H9 (cell line): ENCODE results near the gene RHBDL2. TPM values are rescaled to one million over a fixed set of nuclear protein-coding genes. Genes with fewer than 3 reads are reported as not detected.

ENCODE experiments used
- DNase-seq: peaks from one replicate; pipeline ENCODE4 v3.0.0-alpha.2; 2017
- H2AFZ ChIP-seq: one replicate; pipeline ENCODE4 v1.6.1; 2013; ENCODE audit warnings: mild to moderate bottlenecking, low read length, control low read depth, moderate library complexity
- H2AK5ac ChIP-seq: 2 replicates; pipeline ENCODE4 v1.6.1; 2013; ENCODE audit warnings: low read length, control low read depth, mixed read lengths; ENCODE audit not compliant: insufficient read length
- H2BK120ac ChIP-seq: one replicate; pipeline ENCODE4 v1.6.1; 2013; ENCODE audit warnings: low read depth, mild to moderate bottlenecking, low read length, control low read depth, inconsistent platforms; ENCODE audit not compliant: poor library complexity, severe bottlenecking
- H2BK12ac ChIP-seq: 2 replicates; pipeline ENCODE4 v1.6.1; 2013; ENCODE audit warnings: low read length, control low read depth, mixed read lengths, low read depth; ENCODE audit not compliant: insufficient read length
- H2BK15ac ChIP-seq: 2 replicates; pipeline ENCODE4 v1.6.1; 2013; ENCODE audit warnings: low read depth, low read length, control low read depth
- H2BK20ac ChIP-seq: one replicate; pipeline ENCODE4 v1.6.1; 2013; ENCODE audit warnings: low read depth, mild to moderate bottlenecking, low read length, control low read depth, inconsistent platforms; ENCODE audit not compliant: poor library complexity, severe bottlenecking
- H2BK5ac ChIP-seq: 2 replicates; pipeline ENCODE4 v1.6.1; 2013; ENCODE audit warnings: low read length, control low read depth, mixed read lengths; ENCODE audit not compliant: insufficient read length
- H3K14ac ChIP-seq: 2 replicates; pipeline ENCODE4 v1.6.1; 2013; ENCODE audit warnings: low read length, control low read depth; ENCODE audit not compliant: insufficient read depth
- H3K18ac ChIP-seq: 2 replicates; pipeline ENCODE4 v1.6.1; 2013; ENCODE audit warnings: low read depth, mild to moderate bottlenecking, mixed read lengths, low read length, control low read depth; ENCODE audit not compliant: insufficient read length
- H3K23ac ChIP-seq: 2 replicates; pipeline ENCODE4 v1.6.1; 2013; ENCODE audit warnings: low read length, control low read depth, mixed read lengths, low read depth; ENCODE audit not compliant: insufficient read length
- H3K23me2 ChIP-seq: 2 replicates; pipeline ENCODE4 v1.6.1; 2013; ENCODE audit warnings: low read depth, mild to moderate bottlenecking, mixed read lengths, low read length, control low read depth; ENCODE audit not compliant: insufficient read length, poor library complexity, severe bottlenecking
- H3K27ac ChIP-seq: 2 replicates; pipeline ENCODE4 v1.5.1; 2013; ENCODE audit warnings: low read length, control low read depth, mixed read lengths, low read depth; ENCODE audit not compliant: insufficient read length
- H3K27me3 ChIP-seq: 2 replicates; pipeline ENCODE4 v1.6.1; 2013; ENCODE audit warnings: low read length, control low read depth, inconsistent platforms; ENCODE audit not compliant: insufficient read depth
- H3K4ac ChIP-seq: 2 replicates; pipeline ENCODE4 v1.6.1; 2013; ENCODE audit warnings: low read depth, mild to moderate bottlenecking, control low read depth, inconsistent platforms, low read length, moderate library complexity
- H3K4me1 ChIP-seq: 2 replicates; pipeline ENCODE4 v1.6.1; 2013; ENCODE audit warnings: low read length, control low read depth, inconsistent platforms; ENCODE audit not compliant: insufficient read depth
- H3K4me2 ChIP-seq: 2 replicates; pipeline ENCODE4 v1.6.1; 2013; ENCODE audit warnings: low read length, control low read depth, mixed read lengths; ENCODE audit not compliant: insufficient read length, insufficient read depth
- H3K56ac ChIP-seq: 2 replicates; pipeline ENCODE4 v1.6.1; 2013; ENCODE audit warnings: low read depth, mild to moderate bottlenecking, mixed read lengths, low read length, control low read depth; ENCODE audit not compliant: insufficient read length
- H3K79me1 ChIP-seq: 2 replicates; pipeline ENCODE4 v1.6.1; 2013; ENCODE audit warnings: low read depth, mild to moderate bottlenecking, moderate library complexity, low read length, control low read depth, inconsistent platforms; ENCODE audit not compliant: insufficient read depth, poor library complexity, severe bottlenecking
- H3K79me2 ChIP-seq: 2 replicates; pipeline ENCODE4 v1.6.1; 2013; ENCODE audit warnings: low read length, control low read depth, inconsistent platforms; ENCODE audit not compliant: insufficient read depth
- H3K9ac ChIP-seq: 2 replicates; pipeline ENCODE4 v1.6.1; 2013; ENCODE audit warnings: low read length, control low read depth, mixed read lengths; ENCODE audit not compliant: insufficient read length; ENCODE audit errors: extremely low read depth
- H3K9me3 ChIP-seq: one replicate; pipeline ENCODE4 v1.6.1; 2013; ENCODE audit warnings: low read depth, low read length, inconsistent platforms; ENCODE audit not compliant: control insufficient read depth
- H3T11ph ChIP-seq: one replicate; pipeline ENCODE4 v1.6.1; 2013; ENCODE audit warnings: mild to moderate bottlenecking, low read length, control low read depth, inconsistent platforms
- H4K20me1 ChIP-seq: one replicate; pipeline ENCODE4 v1.6.1; 2013; ENCODE audit not compliant: control insufficient read depth, insufficient read length, insufficient read depth
- H4K5ac ChIP-seq: 2 replicates; pipeline ENCODE4 v1.6.1; 2013; ENCODE audit warnings: low read depth, mild to moderate bottlenecking, mixed read lengths, low read length, control low read depth; ENCODE audit not compliant: insufficient read length
- H4K8ac ChIP-seq: replicated peaks from 2 replicates; pipeline ENCODE4 v1.6.1; 2013; ENCODE audit warnings: low read length, control low read depth, mixed read lengths, low read depth; ENCODE audit not compliant: insufficient read length
- H4K91ac ChIP-seq: 2 replicates; pipeline ENCODE4 v1.6.1; 2013; ENCODE audit warnings: low read depth, mild to moderate bottlenecking, moderate library complexity, mixed read lengths, low read length, control low read depth; ENCODE audit not compliant: insufficient read length
- H3K27ac Mint-ChIP-seq, 3 experiments: 2 replicates in 2 of 3; 3 replicates in 1 of 3; pipeline ENCODE4 v1.8.0; 2020 to 2021; ENCODE audit warnings: mixed read lengths in 3 of 3, mild to moderate bottlenecking in 1 of 3, moderate library complexity in 1 of 3
- H3K27me3 Mint-ChIP-seq: 2 replicates; pipeline ENCODE4 v1.8.0; 2021; ENCODE audit warnings: low read depth, mild to moderate bottlenecking, moderate library complexity, mixed read lengths
- H3K36me3 Mint-ChIP-seq, 3 experiments: 2 replicates in 2 of 3; 3 replicates in 1 of 3; pipeline ENCODE4 v1.8.0; 2020 to 2021; ENCODE audit warnings: low read depth in 3 of 3, mixed read lengths in 3 of 3; ENCODE audit not compliant: insufficient read depth in 1 of 3
- H3K4me1 Mint-ChIP-seq, 2 experiments: 2 replicates each; pipeline ENCODE4 v1.8.0; 2020; ENCODE audit warnings: mixed read lengths in 2 of 2
- H3K4me3 Mint-ChIP-seq, 2 experiments: 2 replicates in 1 of 2; 3 replicates in 1 of 2; pipeline ENCODE4 v1.8.0; 2020 to 2021; ENCODE audit warnings: mild to moderate bottlenecking in 2 of 2, mixed read lengths in 2 of 2, moderate library complexity in 1 of 2
- H3K9me3 Mint-ChIP-seq, 2 experiments: 2 replicates in 1 of 2; 3 replicates in 1 of 2; pipeline ENCODE4 v1.8.0; 2020; ENCODE audit warnings: mild to moderate bottlenecking in 2 of 2, mixed read lengths in 2 of 2, moderate library complexity in 1 of 2
- CTCF ChIP-seq: fragments of 200-600 bp; sonication (generic); conservative IDR thresholded peaks from 3 replicates; pipeline ENCODE4 v1.8.0; 2021; ENCODE audit warnings: antibody characterized with exemption, mild to moderate bottlenecking
- whole genome bisulfite sequencing: extraction: QIAGEN DNeasy Blood & Tissue Kit; methylation state at CpG from one replicate; pipeline ENCODE4 v1.1.7; 2013; ENCODE audit warnings: missing lambda C conversion rate, low lambda C conversion rate, mixed read lengths; ENCODE audit not compliant: insufficient read length; ENCODE audit errors: extremely low coverage; 5-methylcytosine and 5-hydroxymethylcytosine counted together
- total RNA-seq: library from RNA; stranded (reverse); gene quantifications from 2 replicates; pipeline ENCODE4 v1.2.1, GENCODE V29; 2021

RHBDL2 gene
- total RNA-seq, 1 experiment from 2014 or later: not detected

GRCh38 chr1:38958967-38959366 is 17.3 kb upstream of the RHBDL2 start:
- Histone ChIP-seq H3K79me2 (no peaks in the 10 kb centered on the region), H3K4ac (no peak overlapping the region), H3K23me2 (no peaks in the 10 kb centered on the region), H3K27ac (no peak overlapping the region), H2BK12ac (no peak overlapping the region), H4K91ac (no peak overlapping the region), H2AFZ (no peak overlapping the region), H3K14ac (no peak overlapping the region), H3K23ac (no peak overlapping the region), H4K8ac (no peak overlapping the region), H3K9ac (no peak overlapping the region), H2AK5ac (no peak overlapping the region), H3T11ph (no peak overlapping the region), H3K56ac (no peak overlapping the region), H3K27me3 (no peaks in the 10 kb centered on the region), H3K79me1 (no peaks in the 10 kb centered on the region), H3K4me2 (no peak overlapping the region), H2BK20ac (no peak overlapping the region), H4K20me1 (no peaks in the 10 kb centered on the region), H4K5ac (no peak overlapping the region), H2BK120ac (no peak overlapping the region), H2BK15ac (no peak overlapping the region), H2BK5ac (no peak overlapping the region), H3K9me3 (no peaks in the 10 kb centered on the region), H3K4me1 (no peaks in the 10 kb centered on the region; the same call in 1 of the 2 replicates), H3K18ac (no peak overlapping the region)
- H3K4me1 Mint-ChIP-seq: peaks cover 12 to 13% of the 10 kb centered on the region in 2 experiments
- H3K4me3 Mint-ChIP-seq: no peak overlapping the region
- no peak for DNase-seq
- peaks cover 3 to 6% of the 10 kb centered on the region in 2 experiments; a peak in 3 of 5 replicates for H3K9me3 Mint-ChIP-seq
- WGBS: no CpG with 5 or more reads among the region's 2 CpGs
- no peaks in the 10 kb centered on the region for H3K36me3 Mint-ChIP-seq
- TF ChIP-seq CTCF: no peak
- H3K27ac Mint-ChIP-seq: no peak overlapping the region
- no peaks in the 10 kb centered on the region for H3K27me3 Mint-ChIP-seq
